EH (cell line): ENCODE data around the gene SPEN.
"Not testable (repeated sequence)": the region's sequence is repeated elsewhere in the genome, so short reads cannot be mapped to it uniquely, and the experiment has no call there.

ENCODE experiments used
- DNase-seq: peaks from one replicate; pipeline ENCODE4 v3.0.0-alpha.2; 2015; ENCODE audit warnings: low read depth

The SPEN gene, protein sequence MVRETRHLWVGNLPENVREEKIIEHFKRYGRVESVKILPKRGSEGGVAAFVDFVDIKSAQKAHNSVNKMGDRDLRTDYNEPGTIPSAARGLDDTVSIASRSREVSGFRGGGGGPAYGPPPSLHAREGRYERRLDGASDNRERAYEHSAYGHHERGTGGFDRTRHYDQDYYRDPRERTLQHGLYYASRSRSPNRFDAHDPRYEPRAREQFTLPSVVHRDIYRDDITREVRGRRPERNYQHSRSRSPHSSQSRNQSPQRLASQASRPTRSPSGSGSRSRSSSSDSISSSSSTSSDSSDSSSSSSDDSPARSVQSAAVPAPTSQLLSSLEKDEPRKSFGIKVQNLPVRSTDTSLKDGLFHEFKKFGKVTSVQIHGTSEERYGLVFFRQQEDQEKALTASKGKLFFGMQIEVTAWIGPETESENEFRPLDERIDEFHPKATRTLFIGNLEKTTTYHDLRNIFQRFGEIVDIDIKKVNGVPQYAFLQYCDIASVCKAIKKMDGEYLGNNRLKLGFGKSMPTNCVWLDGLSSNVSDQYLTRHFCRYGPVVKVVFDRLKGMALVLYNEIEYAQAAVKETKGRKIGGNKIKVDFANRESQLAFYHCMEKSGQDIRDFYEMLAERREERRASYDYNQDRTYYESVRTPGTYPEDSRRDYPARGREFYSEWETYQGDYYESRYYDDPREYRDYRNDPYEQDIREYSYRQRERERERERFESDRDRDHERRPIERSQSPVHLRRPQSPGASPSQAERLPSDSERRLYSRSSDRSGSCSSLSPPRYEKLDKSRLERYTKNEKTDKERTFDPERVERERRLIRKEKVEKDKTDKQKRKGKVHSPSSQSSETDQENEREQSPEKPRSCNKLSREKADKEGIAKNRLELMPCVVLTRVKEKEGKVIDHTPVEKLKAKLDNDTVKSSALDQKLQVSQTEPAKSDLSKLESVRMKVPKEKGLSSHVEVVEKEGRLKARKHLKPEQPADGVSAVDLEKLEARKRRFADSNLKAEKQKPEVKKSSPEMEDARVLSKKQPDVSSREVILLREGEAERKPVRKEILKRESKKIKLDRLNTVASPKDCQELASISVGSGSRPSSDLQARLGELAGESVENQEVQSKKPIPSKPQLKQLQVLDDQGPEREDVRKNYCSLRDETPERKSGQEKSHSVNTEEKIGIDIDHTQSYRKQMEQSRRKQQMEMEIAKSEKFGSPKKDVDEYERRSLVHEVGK (N-terminal part only)

DNA sequence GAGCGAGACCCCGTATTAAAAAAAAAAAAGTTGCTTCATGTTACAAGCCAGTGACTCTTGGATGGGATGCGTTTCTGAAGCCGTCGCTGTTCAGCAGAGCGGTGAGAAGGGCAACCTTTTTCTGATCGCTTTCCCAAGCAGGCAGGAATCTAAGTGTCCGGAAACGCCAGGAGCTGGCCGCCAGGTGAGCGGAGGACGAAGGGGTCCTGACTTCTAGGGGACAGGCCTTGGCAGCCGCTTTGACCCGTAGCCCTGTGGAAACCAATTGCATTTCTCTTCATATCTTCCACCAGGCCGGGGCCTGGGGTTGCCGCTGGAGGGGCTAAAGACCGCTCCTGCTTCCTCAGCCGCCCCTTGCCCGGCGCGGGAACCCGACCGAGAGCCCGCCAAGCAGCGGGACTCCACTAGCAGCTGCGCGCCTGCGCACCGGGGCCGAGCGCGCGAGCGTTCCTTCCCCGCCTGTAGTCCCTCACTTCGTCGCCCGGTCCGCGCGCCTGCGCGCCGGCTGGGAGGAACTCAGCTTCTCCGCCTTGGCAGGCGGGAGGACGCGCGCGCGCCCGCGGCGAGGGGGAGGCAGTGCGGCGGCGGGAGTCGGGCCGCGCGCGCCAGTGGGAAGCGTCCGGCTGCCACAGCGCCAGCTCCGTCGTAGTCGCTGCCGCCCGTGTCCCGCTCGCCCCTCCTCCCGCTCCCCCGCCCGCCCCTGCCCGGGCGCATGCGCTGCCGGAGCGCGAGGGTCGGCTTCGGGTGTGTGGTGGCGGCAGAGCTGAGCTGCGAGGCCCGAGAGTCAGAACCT lies at the start of gene SPEN:
SPEN (plus strand) TSS at position 608 of the 793 bp plus-strand sequence. CDS start 361 bp downstream, outside the sequence.
- peak; percentile 97 for DNase-seq

DNA sequence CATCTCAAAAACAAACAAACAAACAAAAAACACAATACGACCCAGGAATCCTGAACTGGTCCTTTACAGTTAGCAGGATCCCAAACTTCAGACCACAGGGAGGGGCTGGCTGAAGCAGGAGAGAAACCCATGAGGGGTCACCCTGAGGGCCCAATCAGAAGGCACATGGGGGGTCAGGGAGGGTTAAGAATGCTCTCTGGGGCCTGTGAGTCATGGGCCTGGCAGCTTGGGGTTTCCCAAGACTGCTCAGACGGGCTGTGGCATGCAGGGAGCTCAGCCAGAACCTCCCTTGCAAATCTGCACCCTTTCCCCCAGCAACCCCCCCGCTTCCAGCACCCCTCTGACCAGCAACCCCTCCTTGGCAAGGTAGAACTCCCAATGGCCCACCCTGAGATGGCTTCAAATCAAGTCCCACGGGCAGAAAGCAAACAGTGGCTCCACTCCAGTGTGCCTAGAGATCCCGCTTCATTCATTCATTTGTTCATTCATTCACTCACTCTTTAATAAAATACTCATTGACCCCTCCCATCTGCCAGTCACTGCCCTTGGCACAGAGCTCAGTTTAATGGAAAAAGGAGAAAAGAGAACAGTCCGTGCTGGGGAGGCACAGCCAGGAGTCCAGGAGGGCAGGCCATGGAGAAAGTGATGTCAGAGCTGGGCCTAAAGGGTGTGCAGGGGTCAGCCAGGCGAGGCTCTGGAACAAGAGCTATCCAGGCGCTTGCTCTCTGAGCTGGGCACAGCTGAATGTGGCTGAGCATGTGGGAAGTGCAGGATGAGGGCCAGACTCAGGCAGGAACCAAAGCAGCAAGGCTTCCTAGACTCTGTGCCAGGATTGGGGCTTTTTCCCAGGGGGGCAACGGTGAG lies 48.3 kb upstream of the SPEN start:
- peak; percentile 99 for DNase-seq

DNA sequence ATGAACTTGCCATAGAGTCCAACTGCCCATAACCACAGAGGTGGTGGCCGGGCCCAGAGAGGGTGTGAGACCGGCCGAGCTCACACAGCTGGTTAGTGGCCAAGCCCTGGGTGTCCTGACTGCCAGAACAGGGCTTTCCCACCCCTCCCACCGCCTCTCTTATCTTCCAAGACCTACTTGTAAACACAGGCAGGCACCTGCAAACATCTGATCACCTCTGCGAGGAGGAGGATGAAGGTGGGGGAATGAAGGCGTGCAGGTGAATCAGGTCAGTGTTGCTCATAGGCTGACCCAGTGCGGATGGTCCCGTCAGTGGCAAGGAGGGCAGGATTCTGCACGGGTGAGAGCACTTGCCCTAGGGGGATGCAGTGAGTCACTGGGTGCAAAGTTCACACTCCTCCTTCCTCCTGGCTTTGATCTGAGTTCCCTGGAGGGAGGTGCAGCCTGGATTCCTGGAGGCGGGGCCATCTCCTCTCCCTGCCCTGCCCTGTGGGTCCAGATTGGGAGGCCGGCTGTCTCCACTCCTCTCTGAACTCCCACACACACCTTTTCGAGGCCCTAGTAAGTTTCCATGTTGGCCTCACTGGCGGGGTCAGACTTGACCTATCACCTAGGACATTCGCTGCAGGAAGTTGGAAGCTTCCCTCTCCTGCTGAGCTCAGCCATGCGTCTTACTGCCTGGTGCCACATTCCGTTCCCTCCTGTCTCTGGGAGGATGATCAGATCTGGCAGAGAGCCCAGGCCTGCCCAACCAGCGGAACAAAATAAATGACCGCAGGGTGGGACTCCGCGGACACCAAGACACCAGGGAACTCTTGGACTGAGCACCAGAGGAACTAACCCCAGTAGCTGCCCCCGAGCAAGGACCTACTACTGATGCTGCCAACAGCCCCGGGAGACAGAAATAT lies 47.3 kb upstream of the SPEN start:
- peak; percentile 86 for DNase-seq

DNA sequence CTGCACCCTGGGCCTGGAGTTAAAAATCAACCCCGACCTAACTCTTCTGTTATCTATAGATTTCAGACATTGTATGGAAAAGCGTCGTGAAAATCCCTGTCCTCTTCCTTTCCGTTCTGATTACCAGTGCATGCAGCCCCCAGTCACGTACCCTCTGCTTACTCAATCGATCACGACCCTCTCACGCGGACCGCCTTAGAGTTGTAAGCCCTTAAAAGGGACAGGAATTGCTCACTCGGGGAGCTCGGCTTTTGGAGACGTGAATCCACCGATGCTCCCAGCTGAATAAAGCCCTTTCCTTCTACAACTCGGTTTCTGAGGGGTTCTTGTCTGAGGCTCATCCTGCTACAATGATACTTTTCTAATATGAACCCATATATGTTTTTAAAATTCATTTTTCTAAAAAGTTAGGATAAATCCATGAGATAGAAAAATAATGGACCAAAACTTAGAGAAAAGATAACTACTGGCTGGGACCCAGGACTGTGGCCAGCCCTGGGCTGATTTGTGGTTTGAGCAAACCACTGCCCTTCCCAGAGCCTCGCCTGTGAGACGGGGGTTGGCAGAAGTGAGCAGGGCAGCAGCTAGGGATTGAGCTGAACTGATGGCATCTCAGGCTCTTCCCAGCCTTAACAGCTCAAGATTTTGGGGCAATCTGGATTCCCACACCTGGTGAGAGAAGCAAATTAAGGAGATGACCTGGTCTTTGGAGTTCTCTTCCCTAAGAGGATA lies 45.1 kb upstream of the SPEN start:
- peak; percentile 66 for DNase-seq

DNA sequence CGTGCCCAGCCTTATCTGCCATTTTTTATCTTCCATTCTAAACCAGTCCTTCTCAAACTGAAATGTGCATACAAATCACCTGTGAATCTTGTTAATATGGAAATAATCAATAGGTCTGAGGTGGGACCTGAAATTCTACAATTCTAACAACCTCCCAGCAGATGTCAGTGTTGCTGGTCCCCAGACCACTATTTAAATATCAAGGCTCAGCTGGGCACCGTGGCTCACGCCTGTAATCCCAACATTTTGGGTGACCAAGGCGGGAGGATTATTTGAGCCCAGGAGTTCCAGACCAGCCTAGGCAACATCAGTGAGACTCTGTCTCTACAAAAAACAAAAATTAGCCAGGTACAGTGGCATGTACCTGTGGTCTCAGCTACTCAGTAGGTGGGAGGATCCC lies 44.1 kb upstream of the SPEN start:
- no peak for DNase-seq

DNA sequence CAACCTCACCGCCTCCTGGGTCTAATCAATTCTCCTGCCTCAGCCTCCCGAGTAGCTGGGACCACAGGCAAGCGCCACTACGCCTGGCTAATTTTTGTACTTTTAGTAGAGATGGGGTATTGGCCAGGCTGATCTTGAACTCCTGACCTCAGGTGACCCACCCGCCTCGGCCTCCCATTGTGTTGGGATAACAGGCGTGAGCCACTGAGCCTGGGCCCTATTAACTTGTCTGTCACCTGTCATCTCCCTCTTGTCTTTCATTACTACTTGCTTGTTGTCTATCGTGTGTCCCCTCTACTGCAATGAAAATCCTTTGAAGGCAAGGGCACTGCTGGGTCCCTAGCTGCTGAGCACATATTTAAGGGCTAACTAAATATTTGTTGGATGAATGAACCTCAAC lies 43.4 kb upstream of the SPEN start:
- DNase-seq, result no peak

DNA sequence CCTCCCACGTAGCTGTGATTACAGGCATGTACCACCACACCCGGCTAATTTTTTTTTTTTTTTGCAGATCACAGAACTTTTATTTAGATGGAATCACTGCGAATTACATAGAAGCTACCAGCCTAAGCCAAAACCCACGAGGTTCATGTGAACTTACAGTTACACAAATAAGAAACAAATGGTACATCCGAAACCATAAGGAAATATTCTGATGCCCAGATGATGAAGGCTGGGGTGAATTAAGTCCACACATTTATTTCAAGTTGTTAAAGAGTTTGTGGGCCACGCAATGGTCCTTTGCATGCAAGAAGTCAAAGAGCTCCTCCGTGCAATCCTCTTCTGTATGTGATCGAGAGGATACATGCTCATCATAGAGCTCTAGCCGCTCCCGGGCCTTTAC lies 40.4 kb upstream of the SPEN start:
- DNase-seq, result no peak

DNA sequence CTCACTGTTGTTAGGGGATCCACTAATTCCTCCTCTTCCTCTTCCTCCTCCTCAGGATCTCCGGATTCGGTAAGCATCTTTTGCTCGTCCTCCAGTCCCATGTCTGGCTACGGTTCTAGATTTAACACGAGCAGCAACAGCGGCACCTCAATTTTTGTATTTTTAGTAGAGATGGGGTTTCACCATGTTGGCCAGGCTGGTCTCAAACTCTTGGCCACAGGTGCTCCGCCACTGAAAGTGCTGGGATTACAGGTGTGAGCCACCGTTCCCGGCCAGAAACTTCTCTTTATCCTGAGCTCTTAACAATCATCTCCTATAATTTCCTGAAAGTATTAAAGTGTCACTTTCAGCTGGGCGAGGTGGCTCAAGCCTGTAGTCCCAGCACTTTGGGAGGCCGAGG lies 40.0 kb upstream of the SPEN start, which contains the start of gene UQCRHL:
UQCRHL (minus strand) TSS at position 101 of the 400 bp plus-strand sequence; CDS start at position 101, 0 bp downstream.
- not testable (repeated sequence) for DNase-seq

DNA sequence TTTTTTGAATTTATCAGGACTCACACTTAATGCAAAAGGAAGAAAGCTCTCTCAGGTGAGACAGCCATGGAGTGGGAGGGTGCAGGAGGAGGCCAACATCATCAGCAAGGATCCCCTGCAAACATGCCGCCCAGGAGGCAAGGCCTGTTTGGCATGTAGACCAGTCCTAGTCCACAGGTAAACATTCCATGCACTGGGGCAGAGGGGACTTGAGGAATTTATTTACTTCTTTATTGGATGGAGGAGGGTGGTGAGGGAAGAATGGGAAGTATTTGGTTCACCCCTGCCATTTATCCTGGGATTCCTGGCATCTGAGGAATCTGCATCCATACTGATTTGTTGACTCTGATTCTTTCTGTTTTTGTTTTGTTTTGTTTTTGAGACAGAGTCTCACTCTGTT lies 38.6 kb upstream of the SPEN start:
- DNase-seq, result no peak

DNA sequence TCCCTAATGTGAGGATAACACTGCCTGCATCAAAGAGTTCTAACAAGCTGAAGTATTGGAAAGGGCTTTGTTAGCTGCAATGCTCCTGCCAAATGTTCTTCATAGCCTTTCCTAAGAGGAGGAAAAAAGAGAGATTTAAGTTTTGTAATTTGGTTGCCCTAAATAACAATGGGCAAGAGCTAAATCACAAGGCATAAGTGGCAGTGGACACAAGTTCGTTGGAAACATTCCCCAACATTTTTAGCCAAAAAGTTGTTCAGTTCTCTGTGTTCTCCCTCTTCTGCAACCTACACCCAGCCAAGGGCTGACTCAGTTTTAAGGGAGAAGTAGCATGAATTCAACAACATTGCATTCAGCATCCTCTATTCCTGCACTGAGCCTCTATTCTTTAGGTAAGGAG lies 37.4 kb upstream of the SPEN start:
- DNase-seq, result no peak

DNA sequence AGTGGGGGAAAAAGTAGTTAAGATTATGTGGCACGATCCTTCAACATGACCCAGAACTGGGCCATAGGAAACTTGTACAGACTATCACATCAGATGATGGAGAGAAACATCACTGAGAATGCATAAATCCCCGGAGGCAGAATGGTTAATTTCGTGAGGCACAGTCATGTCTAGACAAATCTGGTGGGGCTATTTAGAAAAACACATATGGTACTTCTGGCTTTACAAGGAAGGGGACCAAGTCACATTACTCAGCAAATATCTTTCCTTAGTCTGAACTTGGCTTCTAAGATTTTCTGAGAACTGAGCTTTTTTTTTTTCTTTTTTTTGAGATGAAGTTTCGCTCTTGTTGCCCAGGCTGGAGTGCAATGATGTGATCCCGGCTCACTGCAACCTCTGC lies 30.8 kb upstream of the SPEN start:
- no peak for DNase-seq

DNA sequence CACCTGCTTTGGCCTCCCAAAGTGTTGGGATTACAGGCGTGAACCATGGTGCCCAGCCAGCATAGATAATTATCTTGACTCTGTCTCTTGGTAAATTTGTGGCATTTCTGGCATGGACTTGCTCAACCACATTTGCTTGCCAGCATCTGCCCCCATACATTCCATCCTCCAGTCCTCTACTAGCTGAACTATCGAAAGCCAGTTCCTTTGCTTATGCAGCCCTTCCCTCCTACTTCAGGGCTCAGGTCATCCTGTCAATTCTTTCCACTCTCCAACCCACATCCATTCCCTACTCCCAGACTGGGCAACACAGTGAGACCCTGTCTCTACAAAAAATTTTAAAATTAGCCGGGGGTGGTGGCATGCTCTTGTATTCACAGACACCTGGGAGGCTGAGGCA lies 27.0 kb upstream of the SPEN start:
- DNase-seq, result peak; percentile 69

DNA sequence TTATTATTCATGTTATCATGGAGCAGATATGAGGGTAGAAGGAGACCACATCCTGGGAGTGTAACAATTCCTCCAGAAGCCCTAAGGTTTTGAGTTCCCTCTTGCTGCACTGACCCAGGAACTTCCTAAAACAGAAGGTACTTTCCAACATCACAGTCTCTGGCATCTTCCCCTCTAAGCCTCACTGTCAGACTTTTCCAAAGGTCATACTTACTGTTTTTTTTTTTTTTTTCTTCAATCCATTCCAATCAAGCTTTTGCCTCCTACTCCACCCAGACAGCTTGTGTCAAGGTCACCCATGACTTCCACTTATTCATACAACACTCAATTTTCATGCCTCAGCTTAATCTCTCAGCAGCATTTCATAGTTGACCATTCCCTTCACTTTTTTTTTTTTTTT lies 21.7 kb upstream of the SPEN start:
- no peak for DNase-seq

DNA sequence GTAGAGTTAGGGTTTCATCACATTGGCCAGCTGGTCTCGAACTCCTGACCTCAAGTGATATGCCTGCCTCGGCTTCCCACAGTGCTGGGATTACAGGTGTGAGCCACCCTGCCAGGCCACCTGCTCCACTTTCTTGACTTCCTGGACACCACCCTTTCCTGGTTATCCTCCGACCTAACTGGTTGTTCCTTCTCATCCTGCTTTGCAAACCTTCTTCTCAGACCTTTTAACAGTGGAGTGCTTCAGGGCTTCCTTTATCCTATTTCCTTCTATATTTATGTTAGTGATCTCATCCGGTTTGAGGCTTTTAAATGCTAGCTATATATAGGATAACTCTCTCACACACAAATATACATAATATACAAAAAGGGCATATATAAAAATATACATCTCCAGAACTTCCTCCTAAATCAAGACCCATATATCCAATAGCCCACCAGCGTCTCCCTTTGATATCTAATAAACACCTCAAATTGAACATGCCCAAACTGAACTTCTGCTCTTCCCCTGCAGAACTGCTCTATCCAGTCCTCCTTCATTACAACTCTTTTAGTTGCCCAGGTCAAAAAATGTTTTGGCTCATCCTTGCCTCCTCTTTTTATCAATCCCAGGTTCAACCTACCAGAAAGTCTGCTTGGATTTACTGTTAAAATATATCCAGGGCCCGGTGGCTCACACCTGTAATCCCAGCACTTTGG lies 20.5 kb upstream of the SPEN start:
- no peak for DNase-seq

DNA sequence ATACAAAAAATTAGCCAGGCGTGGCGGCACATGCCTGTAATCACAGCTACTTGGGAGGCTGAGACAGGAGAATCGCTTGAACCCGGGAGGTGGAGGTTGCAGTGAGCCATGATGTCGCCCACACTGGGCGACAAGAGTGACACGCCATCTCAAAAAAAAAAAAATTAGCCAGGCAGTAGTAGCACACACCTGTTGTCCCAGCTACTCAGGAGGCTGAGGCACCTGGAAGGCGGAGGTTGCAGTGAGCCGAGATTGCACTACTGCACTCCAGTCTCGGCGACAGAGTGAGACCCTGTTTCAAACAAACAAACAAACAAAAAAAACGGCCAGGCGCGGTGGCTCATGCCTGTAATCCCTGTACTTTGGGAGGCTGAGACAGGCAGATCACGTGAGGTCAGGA lies 19.9 kb upstream of the SPEN start:
- not testable (repeated sequence) for DNase-seq

DNA sequence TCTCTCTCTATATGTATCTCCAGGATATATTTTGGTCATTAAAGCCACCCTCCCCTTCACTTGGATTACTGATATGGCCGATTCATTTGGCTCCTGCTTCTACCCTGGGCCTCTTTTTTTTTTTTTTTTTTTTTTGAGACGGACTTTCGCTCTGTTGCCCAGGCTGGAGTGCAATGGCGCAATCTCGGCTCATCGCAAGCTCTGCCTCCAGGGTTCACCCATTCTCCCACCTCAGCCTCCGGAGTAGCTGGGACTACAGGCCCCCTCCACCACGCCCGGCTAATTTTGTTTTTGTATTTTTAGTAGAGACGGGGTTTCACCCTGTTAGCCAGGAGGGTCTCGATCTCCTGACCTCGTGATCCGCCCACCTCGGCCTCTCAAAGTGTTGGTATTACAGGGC lies 18.6 kb upstream of the SPEN start:
- not testable (repeated sequence) for DNase-seq

DNA sequence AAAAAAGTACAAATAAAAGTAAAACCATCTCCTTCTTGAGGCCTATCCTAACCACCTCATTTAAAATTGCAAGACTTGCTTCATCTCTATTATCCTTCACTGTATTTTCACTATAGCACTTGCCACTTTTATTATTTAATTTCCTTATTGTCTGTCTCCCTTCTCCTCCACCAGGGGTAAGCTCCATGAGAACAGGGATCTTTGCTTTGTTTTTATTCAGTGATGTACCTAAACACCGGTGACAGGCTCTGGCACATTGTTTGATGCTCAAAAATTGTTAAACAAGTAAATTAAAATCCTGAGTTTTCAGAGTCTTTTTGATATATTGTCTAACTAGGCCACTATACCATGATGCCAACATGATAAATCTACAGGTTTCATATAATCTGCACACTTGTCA lies 17.2 kb upstream of the SPEN start:
- DNase-seq, result no peak

DNA sequence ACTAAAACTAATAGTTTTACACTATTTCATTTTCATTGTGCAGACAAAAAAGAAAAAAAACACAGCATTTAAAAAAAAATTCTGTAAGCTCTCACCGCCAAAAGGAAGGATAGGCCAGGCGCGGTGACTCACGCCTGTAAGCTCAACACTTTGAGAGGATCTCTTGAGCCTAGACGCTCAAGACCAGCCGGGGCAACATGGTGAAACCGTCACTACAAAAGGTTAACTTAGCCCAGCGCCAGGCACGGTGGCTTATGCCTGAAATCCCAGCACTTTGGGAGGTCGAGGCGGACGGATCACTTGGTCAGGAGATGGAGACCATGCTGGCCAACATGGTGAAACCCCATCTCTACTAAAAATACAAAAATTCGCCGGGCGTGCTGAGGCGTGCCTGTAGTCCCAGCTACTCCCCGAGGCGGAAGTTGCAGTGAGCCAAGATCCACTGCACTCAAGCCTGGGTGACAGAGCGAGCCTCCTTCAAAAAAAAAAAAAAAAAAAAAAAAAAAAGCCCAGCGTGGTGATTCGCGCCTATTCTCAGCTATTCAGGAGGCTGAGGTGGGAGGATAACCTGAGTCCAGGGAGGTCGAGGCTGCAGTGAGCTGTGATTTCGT lies 14.3 kb upstream of the SPEN start:
- no peak for DNase-seq
